Neural crest cell (in vitro differentiated cells): ENCODE data around the gene MYO9A. TPM values are rescaled to one million over a fixed set of nuclear protein-coding genes. Genes with fewer than 3 reads are reported as not detected.

ENCODE experiments used
- DNase-seq: peaks from one replicate; pipeline ENCODE4 v3.0.0; 2021; ENCODE audit warnings: low read depth, mixed read lengths, low spot score
- H3K27ac Mint-ChIP-seq: one replicate; pipeline ENCODE4 v1.8.0; 2021; ENCODE audit warnings: mild to moderate bottlenecking, mixed read lengths; ENCODE audit not compliant: unreplicated experiment
- H3K27me3 Mint-ChIP-seq: 2 replicates; pipeline ENCODE4 v1.8.0; 2021; ENCODE audit warnings: low read depth, mild to moderate bottlenecking, mixed read lengths
- H3K36me3 Mint-ChIP-seq: 2 replicates; pipeline ENCODE4 v1.8.0; 2021; ENCODE audit warnings: low read depth, mild to moderate bottlenecking, mixed read lengths
- H3K4me1 Mint-ChIP-seq: 2 replicates; pipeline ENCODE4 v1.8.0; 2021; ENCODE audit warnings: mixed read lengths
- H3K4me3 Mint-ChIP-seq: one replicate; pipeline ENCODE4 v1.8.0; 2021; ENCODE audit warnings: mild to moderate bottlenecking, mixed read lengths
- H3K9me3 Mint-ChIP-seq: 2 replicates; pipeline ENCODE4 v1.8.0; 2021; ENCODE audit warnings: mixed read lengths
- total RNA-seq: library from RNA; stranded (reverse); gene quantifications from 2 replicates; pipeline ENCODE4 v1.2.1, GENCODE V29; 2021
- TF ChIP-seq, protein P1 (sequence below): fragments of 200-600 bp; sonication (generic); conservative IDR thresholded peaks from 2 replicates; pipeline ENCODE4 v1.5.0; 2021; ENCODE audit warnings: antibody characterized with exemption, mild to moderate bottlenecking

The MYO9A gene
- total RNA-seq, 1 donor from 2014 or later: 31.3 TPM

DNA sequence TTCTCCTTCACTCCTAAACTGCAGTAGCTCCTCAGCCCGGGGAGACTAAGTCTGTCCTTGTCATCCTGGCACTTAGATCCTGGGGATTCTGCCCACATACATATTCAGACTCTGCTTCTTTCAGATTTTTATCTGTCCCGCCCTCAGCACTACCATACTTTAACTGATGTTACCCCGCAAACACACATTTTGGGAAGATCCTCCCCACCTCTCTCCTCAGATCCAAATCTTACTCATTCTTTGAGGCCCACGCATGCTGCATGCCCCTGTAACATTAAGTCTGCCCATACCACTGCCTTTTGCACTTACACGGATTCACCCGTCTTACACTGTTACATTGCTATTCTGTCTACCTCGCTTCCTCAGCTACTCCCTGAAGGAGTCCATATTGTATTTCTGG is 36.4 kb upstream of the MYO9A start:
- Mint-ChIP-seq H3K4me3 (no peak overlapping the region), H3K27ac (no peak overlapping the region), H3K36me3 (no peaks in the 10 kb centered on the region), H3K27me3 (no peaks in the 10 kb centered on the region), H3K9me3 (no peaks in the 10 kb centered on the region), H3K4me1 (peaks cover 4% of the 10 kb centered on the region)
- no peak for DNase-seq
- TF ChIP-seq, protein P1, sequence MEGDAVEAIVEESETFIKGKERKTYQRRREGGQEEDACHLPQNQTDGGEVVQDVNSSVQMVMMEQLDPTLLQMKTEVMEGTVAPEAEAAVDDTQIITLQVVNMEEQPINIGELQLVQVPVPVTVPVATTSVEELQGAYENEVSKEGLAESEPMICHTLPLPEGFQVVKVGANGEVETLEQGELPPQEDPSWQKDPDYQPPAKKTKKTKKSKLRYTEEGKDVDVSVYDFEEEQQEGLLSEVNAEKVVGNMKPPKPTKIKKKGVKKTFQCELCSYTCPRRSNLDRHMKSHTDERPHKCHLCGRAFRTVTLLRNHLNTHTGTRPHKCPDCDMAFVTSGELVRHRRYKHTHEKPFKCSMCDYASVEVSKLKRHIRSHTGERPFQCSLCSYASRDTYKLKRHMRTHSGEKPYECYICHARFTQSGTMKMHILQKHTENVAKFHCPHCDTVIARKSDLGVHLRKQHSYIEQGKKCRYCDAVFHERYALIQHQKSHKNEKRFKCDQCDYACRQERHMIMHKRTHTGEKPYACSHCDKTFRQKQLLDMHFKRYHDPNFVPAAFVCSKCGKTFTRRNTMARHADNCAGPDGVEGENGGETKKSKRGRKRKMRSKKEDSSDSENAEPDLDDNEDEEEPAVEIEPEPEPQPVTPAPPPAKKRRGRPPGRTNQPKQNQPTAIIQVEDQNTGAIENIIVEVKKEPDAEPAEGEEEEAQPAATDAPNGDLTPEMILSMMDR: no peak

- TF ChIP-seq, protein P1: no peak
- no peak for DNase-seq
- H3K9me3 Mint-ChIP-seq: no peaks in the 10 kb centered on the region
- H3K4me1 Mint-ChIP-seq: peaks cover 4% of the 10 kb centered on the region
- H3K36me3 Mint-ChIP-seq: no peaks in the 10 kb centered on the region
- H3K27ac Mint-ChIP-seq: no peak overlapping the region
- no peaks in the 10 kb centered on the region for H3K27me3 Mint-ChIP-seq
- H3K4me3 Mint-ChIP-seq: no peak overlapping the region
Observed at GRCh38 chr15:72153269-72154000, 35.5 kb upstream of the MYO9A start.

DNA sequence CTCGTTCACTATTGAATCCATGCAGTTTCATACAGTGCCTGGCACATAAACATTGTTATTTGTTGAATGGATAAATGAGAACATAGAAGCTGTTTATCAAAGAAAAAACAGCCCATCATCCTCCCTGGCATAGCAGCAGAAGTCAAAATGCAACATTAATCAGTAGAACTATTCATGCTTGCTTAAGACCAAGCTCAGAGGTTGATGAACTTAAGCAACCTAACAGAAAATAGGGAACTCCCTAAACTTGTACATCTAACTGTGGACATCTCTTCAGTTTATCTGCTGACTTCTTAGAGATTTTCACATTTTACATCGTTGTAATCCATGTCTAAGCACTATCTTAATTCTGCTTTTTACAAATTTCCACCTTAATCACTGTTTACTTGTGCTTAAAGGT is 29.5 kb upstream of the MYO9A start:
- H3K27me3 Mint-ChIP-seq: no peaks in the 10 kb centered on the region
- no peak overlapping the region for H3K27ac Mint-ChIP-seq
- no peaks in the 10 kb centered on the region for H3K36me3 Mint-ChIP-seq
- no peak for DNase-seq
- no peaks in the 10 kb centered on the region for H3K4me1 Mint-ChIP-seq
- H3K9me3 Mint-ChIP-seq: no peaks in the 10 kb centered on the region
- TF ChIP-seq, protein P1: no peak
- H3K4me3 Mint-ChIP-seq: no peak overlapping the region

DNA sequence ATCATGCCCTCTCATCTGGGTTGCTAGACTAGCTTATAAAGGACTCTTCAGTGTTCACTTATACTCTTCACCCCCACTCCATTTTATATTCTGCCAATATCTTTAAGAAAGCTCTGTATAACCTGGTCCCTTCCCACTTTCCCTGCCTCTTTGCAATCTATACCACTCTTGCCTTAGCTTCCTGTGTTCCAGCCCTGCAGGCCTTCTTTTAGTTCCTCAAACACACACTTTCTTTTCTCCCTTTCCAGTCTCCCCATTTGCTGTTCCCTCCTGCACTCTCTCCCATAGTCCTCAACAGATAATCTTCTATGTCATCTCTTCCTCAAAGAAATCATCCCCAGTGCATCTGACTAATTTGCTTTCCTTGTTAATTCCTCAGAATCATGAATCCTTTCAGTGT is 29.0 kb upstream of the MYO9A start:
- H3K4me1 Mint-ChIP-seq: no peaks in the 10 kb centered on the region
- H3K36me3 Mint-ChIP-seq: no peaks in the 10 kb centered on the region
- H3K27ac Mint-ChIP-seq: no peak overlapping the region
- DNase-seq: no peak
- H3K27me3 Mint-ChIP-seq: no peaks in the 10 kb centered on the region
- TF ChIP-seq, protein P1: no peak
- H3K9me3 Mint-ChIP-seq: no peaks in the 10 kb centered on the region
- H3K4me3 Mint-ChIP-seq: no peak overlapping the region

GRCh38 chr15:72146221-72146620 is 28.3 kb upstream of the MYO9A start:
- Mint-ChIP-seq H3K27me3 (no peaks in the 10 kb centered on the region), H3K27ac (no peak overlapping the region), H3K9me3 (no peaks in the 10 kb centered on the region), H3K4me1 (no peaks in the 10 kb centered on the region), H3K4me3 (no peak overlapping the region), H3K36me3 (no peaks in the 10 kb centered on the region)
- TF ChIP-seq, protein P1: no peak
- no peak for DNase-seq
